Subcutaneous adipose tissue (tissue), 4 donors: ENCODE data around the gene SNX9. TPM values are rescaled to one million over a fixed set of nuclear protein-coding genes. Genes with fewer than 3 reads are reported as not detected.

ENCODE experiments used
- total RNA-seq, 4 donors: library from RNA; depleted of rRNA; stranded (reverse); fragments of >200 nt; gene quantifications; one replicate each; pipeline ENCODE4 v1.1.0, GENCODE V29; 2016
- TF ChIP-seq, protein P1 (sequence below): fragments of 450-650 bp; IDR thresholded peaks from one replicate; pipeline ENCODE4 v1.5.1; 2016; ENCODE audit warnings: low read depth, mild to moderate bottlenecking, control low read depth, antibody characterized with exemption, moderate library complexity

The SNX9 gene
- total RNA-seq, 4 donors from 2014 or later = 80.6 to 113 (median 94.1) TPM

DNA sequence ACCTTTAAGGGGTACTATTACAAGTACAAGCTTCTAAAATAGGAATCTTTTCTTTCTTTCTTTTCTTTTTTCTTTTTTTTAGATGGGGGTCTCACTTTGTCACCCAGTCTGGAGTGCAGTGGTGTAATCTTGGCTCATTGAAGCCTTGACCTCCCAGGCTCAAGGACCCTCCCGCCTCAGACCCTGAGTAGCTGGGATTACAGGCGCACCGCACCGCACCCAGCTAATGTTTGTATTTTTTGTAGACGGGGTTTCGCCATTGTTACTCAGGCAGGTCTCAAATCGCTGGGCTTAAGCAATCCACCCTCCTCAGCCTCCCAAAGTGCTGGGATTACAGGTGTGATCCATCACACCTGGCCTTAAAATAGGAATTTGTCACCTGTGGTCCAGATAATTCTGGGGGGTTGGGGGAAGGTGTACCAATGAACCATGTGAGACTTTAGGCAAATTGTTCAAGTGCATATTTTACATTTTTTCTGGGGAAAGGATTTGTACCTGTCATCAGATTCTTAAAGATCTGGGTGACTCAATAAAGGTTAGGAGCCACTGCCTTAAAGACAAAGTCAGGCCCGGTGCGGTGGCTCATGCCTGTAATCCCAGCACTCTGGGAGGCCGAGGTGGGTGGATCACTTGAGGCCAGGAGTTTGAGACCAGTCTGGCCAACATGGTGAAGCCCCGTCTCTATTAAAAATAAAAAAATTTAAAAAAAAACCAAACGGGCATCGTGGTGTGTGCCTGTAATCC, 139.0 kb downstream of the SNX9 start:
- TF ChIP-seq, protein P1, sequence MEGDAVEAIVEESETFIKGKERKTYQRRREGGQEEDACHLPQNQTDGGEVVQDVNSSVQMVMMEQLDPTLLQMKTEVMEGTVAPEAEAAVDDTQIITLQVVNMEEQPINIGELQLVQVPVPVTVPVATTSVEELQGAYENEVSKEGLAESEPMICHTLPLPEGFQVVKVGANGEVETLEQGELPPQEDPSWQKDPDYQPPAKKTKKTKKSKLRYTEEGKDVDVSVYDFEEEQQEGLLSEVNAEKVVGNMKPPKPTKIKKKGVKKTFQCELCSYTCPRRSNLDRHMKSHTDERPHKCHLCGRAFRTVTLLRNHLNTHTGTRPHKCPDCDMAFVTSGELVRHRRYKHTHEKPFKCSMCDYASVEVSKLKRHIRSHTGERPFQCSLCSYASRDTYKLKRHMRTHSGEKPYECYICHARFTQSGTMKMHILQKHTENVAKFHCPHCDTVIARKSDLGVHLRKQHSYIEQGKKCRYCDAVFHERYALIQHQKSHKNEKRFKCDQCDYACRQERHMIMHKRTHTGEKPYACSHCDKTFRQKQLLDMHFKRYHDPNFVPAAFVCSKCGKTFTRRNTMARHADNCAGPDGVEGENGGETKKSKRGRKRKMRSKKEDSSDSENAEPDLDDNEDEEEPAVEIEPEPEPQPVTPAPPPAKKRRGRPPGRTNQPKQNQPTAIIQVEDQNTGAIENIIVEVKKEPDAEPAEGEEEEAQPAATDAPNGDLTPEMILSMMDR = no peak

DNA sequence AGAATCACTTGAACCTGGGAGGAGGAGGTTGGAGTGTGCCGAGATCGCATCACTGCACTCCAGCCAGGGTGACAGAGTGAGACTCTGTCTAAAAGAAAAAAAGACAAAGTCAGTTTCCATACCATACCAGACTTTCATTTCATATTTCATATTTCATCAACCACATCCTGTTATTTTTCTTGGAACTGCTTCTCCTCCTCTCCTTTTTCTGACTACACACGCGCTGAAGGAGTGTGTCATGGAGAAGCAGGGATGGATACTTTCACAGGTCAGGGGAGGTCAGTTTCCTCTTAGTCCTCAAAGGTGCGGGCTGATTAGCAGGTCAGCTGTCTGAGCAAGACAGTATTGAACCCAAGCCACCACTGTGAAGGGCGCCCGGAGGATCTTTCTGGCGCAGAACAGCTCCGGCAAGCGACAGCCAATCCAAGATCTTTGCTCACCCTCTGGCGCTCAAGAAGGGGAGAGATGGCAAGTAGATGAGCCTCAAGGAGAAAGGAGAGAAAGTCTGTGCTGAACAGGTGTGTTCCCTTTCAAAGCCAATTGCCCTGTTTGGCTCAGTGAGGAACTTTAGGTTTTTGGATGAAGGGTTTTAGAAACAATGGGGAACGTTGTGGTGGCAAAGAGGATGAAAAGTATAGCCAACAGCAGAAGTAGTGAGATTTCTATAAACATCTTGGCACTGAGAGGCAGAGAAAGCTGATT, 139.7 kb downstream of the SNX9 start:
- TF ChIP-seq, protein P1 = no peak

- TF ChIP-seq, protein P1 = no peak
These were observed 141.1 kb downstream of the SNX9 start for GRCh38 chr6:157964100-157964499.

DNA sequence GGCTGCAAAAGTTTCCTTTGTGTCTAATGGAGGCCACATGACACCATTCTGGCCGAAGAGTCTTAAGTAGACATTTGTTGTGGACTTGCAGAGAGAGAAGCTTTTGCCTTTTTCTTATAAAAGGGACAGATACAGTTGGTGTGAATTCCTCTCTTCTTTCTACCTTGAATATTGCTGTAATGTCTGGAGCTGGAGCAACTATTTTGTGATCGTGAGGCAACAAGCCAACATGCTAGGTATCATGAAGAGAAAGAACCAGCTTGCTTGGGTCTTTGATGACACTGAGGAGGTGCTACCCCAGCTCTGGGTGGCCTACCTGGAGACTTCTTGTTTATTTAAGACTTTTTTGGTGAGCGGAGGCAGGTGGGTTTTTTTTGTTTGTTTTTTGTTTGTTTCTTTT, 142.3 kb downstream of the SNX9 start:
- TF ChIP-seq, protein P1 = no peak

DNA sequence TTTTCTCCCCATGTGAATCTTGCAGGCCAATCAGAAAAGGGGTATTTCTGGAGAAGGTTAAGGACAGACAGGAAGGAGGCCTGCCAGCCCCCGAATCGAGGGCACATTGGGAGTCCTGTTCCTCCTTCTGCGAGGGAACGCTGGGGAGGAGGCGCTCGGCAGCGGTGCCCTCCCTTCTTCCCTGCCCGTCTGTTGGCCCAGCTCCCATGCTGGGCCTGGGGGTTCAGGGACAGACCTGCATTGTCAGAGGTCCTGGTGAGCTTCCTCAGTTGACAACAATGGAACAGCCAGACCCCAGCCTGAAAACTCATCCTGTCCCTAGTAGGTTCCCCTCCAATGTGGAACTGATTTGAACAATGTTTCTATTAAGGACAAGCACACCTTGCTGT, 143.5 kb downstream of the SNX9 start:
- TF ChIP-seq, protein P1 = no peak

DNA sequence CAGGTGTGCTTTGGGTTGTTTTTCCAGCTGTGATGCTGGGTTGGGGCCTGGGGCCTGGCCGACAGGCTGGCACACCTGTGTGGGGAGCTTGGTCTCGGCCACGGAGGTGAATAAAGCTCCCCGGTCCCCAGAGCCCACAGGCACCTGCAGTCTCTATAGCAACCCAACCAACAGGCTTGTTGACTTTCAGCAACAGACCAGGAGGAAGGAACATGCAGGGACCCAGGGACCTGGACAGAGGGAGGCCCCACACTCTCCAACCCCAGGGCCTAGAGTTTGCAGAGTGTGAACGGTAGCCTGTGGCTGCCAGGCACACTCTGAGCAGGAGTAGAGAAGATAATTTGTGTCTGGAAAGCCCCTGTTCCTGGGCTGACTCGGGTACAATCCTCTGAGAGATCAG, 144.0 kb downstream of the SNX9 start:
- TF ChIP-seq, protein P1 = no peak

GRCh38 chr6:157967486-157967885, 144.4 kb downstream of the SNX9 start:
- TF ChIP-seq, protein P1 = no peak
